Activated CD4-positive, alpha-beta T cell treated with anti-CD3 and anti-CD28 coated beads for 36 hours (primary cell): Measurements from ENCODE around the gene ANP32A. TPM values are rescaled to one million over a fixed set of nuclear protein-coding genes. Genes with fewer than 3 reads are reported as not detected.
A peak's percentile ranks its signal among the peaks of the same experiment; 100 is the strongest.

Source experiments
- ATAC-seq: fragments of 200-7000 bp; cut with Tn5 transposase; one replicate; pipeline ENCODE4 v1.10.0; 2021; ENCODE audit warnings: mild to moderate bottlenecking, moderate library complexity
- CTCF ChIA-PET: fragments of 350-600 bp; sonication (Branson Sonifier 250); formaldehyde crosslinking; loops from one replicate; lab custom pipeline; 2021; ENCODE audit warnings: antibody characterized with exemption; lab: Charles Lee
- POLR2A ChIA-PET: fragments of 350-600 bp; sonication (Branson Sonifier 250); formaldehyde crosslinking; loops from one replicate; lab custom pipeline; 2021; ENCODE audit warnings: antibody characterized with exemption, inconsistent platforms; lab: Charles Lee
- DNase-seq: peaks from one replicate; pipeline ENCODE4 v3.0.0-alpha.2; 2020
- H3K27ac Mint-ChIP-seq: one replicate; pipeline ENCODE4 v1.8.0; 2021; ENCODE audit warnings: mixed read lengths
- H3K27me3 Mint-ChIP-seq: one replicate; pipeline ENCODE4 v1.8.0; 2021; ENCODE audit warnings: mixed read lengths
- H3K36me3 Mint-ChIP-seq: one replicate; pipeline ENCODE4 v1.8.0; 2021; ENCODE audit warnings: low read depth, mixed read lengths
- H3K4me1 Mint-ChIP-seq: one replicate; pipeline ENCODE4 v1.8.0; 2021; ENCODE audit warnings: mixed read lengths
- H3K4me3 Mint-ChIP-seq: one replicate; pipeline ENCODE4 v1.8.0; 2021; ENCODE audit warnings: mild to moderate bottlenecking, moderate library complexity, mixed read lengths
- H3K9me3 Mint-ChIP-seq: one replicate; pipeline ENCODE4 v1.8.0; 2021; ENCODE audit warnings: low read depth, mixed read lengths
- intact Hi-C, 2 experiments: fragments of 100-400 bp; cut with DNase I in 1 of 2; cut with micrococcal nuclease in 1 of 2; formaldehyde crosslinking; loops; one replicate each; pipeline versions ENCODE4 v1.14.2 to v1.15.1; 2022 to 2024; cut with DNase I, micrococcal nuclease
- total RNA-seq, 2 experiments: library from RNA; stranded (reverse); gene quantifications; one replicate each; pipeline ENCODE4 v1.2.3, GENCODE V29; 2021

ANP32A gene
- total RNA-seq, 2 experiments from 2014 or later: 252 to 439 TPM

DNA sequence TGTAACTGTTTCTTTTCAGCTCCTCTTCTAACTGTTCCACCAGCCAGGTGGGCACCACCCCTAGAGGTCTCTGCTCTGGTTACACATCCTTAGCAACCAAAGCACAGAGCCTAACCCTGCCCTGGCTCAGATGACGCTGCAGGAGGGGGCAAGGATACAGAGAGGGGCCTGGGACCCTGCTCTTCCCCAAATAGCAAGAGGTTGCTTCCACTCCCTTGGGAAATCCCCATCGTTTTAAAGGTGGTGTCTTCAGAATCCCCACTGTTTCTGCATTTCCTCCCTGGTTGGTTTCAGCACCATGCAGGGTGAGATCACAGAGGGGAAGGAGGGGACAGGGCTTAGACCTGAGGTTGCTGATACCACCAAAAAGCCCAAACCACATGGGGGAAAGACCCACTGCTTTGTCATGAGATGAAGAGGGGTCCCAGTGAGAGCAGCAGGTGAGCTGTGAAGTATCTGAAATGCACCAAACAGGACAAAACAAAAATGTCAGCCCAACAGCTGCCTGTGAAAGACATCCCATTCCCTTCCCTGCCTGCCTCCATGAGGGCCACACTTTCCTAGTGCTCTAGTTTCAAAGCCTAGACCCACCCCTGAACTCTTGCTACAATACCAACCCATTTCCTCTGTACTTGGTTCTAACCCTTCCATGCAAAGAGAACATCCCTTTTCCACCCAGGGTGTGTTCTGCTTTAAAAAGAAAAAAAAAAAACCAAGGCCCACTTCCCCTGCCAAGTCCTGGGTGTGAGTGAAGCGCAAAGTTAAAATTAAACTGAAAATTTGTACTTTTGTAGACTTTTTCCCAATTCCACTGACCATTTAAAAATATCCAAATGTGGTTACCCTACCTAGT lies 29.0 kb downstream of the ANP32A start:
- ChIA-PET POLR2A (no interaction called here), CTCF (interaction anchor here (0.7 to 1.1 kb wide), 3 partner anchors 8 to 132 kb away, joined by 3 read pairs; no protein-coding TSS in a partner anchor)

GRCh38 chr15:68790910-68791309 lies 29.8 kb downstream of the ANP32A start:
- Mint-ChIP-seq H3K4me1 (peaks cover 71% of the 10 kb centered on the region), H3K27me3 (no peaks in the 10 kb centered on the region), H3K27ac (peak overlapping the region; percentile 72), H3K9me3 (no peaks in the 10 kb centered on the region), H3K36me3 (peaks cover 26% of the 10 kb centered on the region), H3K4me3 (no peak overlapping the region)
- DNase-seq (no peak), ATAC-seq (no peak)
- intact Hi-C loops: no loop called here
- POLR2A ChIA-PET: no interaction called here
- CTCF ChIA-PET: no interaction called here

More for the DNA sequence above, 29.0 kb downstream of the ANP32A start:
- Mint-ChIP-seq H3K4me1 (peaks cover 78% of the 10 kb centered on the region), H3K9me3 (no peaks in the 10 kb centered on the region), H3K36me3 (peaks cover 27% of the 10 kb centered on the region), H3K27me3 (no peaks in the 10 kb centered on the region), H3K27ac (peak overlapping the region; percentile 72), H3K4me3 (peak overlapping the region; percentile 22)
- intact Hi-C loops: no loop called here
- peak; percentile 65 for ATAC-seq
- DNase-seq: peak; percentile 66

GRCh38 chr15:68790242-68790575 lies 30.5 kb downstream of the ANP32A start:
- peaks cover 70% of the 10 kb centered on the region for H3K4me1 Mint-ChIP-seq
- peaks cover 31% of the 10 kb centered on the region for H3K36me3 Mint-ChIP-seq
- H3K9me3 Mint-ChIP-seq: no peaks in the 10 kb centered on the region
- H3K27ac Mint-ChIP-seq: no peak overlapping the region
- POLR2A ChIA-PET: no interaction called here
- CTCF ChIA-PET: no interaction called here
- no peak for DNase-seq
- no peak overlapping the region for H3K4me3 Mint-ChIP-seq
- H3K27me3 Mint-ChIP-seq: no peaks in the 10 kb centered on the region
- intact Hi-C loops: no loop called here
- ATAC-seq: no peak

DNA sequence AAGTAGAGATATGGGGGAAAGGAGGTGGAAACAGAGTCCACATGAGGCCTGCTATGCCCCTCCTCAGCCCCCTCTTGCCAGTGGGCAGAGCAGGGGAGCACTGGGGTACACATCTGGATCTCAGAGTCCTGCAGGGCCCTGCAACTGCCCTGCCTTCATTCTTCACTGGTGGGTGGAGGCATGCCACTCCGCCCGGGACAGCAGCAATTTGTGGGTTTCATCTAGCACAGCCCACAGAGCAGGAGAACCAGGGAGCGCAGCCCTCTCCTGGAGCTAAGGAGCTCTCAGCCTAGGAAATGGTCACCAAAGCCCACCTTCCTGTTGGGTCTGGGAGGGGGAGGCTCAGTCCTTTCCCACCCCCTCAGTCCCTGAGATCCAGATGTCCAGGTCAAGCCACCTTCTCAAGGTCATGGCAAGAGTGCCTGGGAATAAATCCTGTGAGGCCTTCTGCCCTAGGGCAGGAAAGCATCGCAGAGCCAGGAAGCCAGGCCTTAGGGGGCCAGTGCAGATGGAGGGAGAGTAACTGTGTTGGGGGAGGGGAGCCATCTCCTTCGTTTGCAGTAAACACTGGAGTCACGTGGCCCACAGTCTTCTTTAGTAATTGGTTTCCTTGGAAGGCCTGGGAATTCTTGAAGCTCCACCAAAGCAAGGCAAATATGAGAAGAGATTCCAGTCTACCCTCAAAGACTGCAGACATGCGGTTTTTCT lies 31.0 kb downstream of the ANP32A start:
- no peak for ATAC-seq
- POLR2A ChIA-PET: no interaction called here
- intact Hi-C loops: no loop called here
- H3K4me1 Mint-ChIP-seq: peaks cover 70% of the 10 kb centered on the region
- no peak overlapping the region for H3K4me3 Mint-ChIP-seq
- H3K27me3 Mint-ChIP-seq: no peaks in the 10 kb centered on the region
- DNase-seq: no peak
- peak overlapping the region; percentile 37 for H3K27ac Mint-ChIP-seq
- CTCF ChIA-PET: no interaction called here
- no peaks in the 10 kb centered on the region for H3K9me3 Mint-ChIP-seq
- peaks cover 34% of the 10 kb centered on the region for H3K36me3 Mint-ChIP-seq

GRCh38 chr15:68789091-68789490 lies 31.6 kb downstream of the ANP32A start:
- H3K4me3 Mint-ChIP-seq: no peak overlapping the region
- POLR2A ChIA-PET: no interaction called here
- ATAC-seq (no peak), DNase-seq (no peak)
- intact Hi-C loops: no loop called here
- no peaks in the 10 kb centered on the region for H3K27me3 Mint-ChIP-seq
- no peaks in the 10 kb centered on the region for H3K9me3 Mint-ChIP-seq
- peaks cover 35% of the 10 kb centered on the region for H3K36me3 Mint-ChIP-seq
- CTCF ChIA-PET: interaction anchor here (0.8 to 1.4 kb wide), 2 partner anchors 40 to 43 kb away, joined by 3 read pairs; no protein-coding TSS in a partner anchor
- peak overlapping the region; percentile 37 for H3K27ac Mint-ChIP-seq
- H3K4me1 Mint-ChIP-seq: peaks cover 64% of the 10 kb centered on the region

- Mint-ChIP-seq H3K4me1 (peaks cover 61% of the 10 kb centered on the region), H3K36me3 (peaks cover 39% of the 10 kb centered on the region), H3K4me3 (no peak overlapping the region), H3K27ac (no peak overlapping the region), H3K9me3 (no peaks in the 10 kb centered on the region), H3K27me3 (no peaks in the 10 kb centered on the region)
- no peak for ATAC-seq
- ChIA-PET POLR2A (no interaction called here), CTCF (interaction anchor here (0.8 to 1.4 kb wide), 2 partner anchors 40 to 44 kb away, joined by 3 read pairs; no protein-coding TSS in a partner anchor)
- intact Hi-C loops: no loop called here
- no peak for DNase-seq
Observed at GRCh38 chr15:68788264-68788624, 32.5 kb downstream of the ANP32A start.

DNA sequence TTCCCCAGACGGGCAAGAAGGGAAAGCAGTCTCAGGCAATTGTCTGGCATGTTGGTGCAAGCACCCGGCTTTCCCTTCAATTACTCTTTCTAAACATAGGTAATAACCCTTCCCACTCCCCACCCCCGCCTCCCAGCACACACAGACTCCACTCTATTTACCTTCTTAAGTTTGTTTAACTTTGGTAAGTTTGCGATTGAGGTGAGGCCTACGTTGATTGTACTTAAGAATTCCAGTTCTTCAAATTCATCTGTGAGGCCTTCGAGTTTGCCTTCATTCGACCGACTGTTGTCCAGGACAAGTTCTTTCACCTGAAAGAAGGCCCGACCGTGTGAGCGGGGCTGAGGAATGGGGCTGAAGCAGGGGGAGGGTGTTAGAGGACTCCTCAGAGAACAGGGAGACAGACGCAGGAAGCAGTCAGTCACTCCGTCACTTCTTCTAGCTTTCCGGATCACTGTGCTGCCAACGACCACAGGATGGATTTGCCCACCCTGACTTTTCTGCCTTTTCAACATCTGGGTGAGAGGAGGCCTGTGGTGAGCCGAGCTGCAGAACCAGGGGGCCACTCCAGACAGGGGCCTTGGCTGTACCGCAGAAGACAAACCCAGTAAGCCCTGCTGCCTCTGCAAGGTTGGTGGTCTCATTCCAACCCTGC lies 33.0 kb downstream of the ANP32A start:
- ChIA-PET CTCF (interaction anchor here (0.9 to 1.4 kb wide), 3 partner anchors 8 to 41 kb away, joined by 3 to 8 read pairs (median 3); no protein-coding TSS in a partner anchor), POLR2A (no interaction called here)
- Mint-ChIP-seq H3K27ac (no peak overlapping the region), H3K36me3 (peaks cover 44% of the 10 kb centered on the region), H3K4me1 (peaks cover 61% of the 10 kb centered on the region), H3K4me3 (no peak overlapping the region), H3K27me3 (no peaks in the 10 kb centered on the region), H3K9me3 (no peaks in the 10 kb centered on the region)
- intact Hi-C loops: no loop called here
- no peak for DNase-seq
- ATAC-seq: no peak

DNA sequence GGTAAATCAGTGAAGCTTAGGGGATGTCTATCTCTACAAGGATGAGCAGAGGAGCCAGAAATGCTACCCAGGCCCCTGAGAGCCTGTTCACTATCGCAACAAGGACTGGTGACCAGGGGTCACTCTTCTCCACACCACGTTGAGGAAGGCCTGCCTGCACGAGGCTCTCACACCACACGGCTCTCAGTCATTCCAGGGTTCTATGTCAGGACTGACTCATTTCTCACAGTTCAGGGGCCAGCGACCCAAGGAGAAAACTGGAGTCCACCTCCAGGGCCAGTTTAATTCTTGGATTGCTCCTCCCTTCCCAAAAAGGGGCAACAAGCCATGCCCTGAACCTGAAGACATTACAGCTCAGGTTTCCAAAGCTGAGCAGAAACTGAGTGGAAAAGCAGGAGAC lies 33.9 kb downstream of the ANP32A start:
- ATAC-seq (no peak), DNase-seq (no peak)
- H3K27me3 Mint-ChIP-seq: no peaks in the 10 kb centered on the region
- no peaks in the 10 kb centered on the region for H3K9me3 Mint-ChIP-seq
- ChIA-PET POLR2A (no interaction called here), CTCF (interaction anchor here (0.7 to 1.1 kb wide), 2 partner anchors 9 to 30 kb away, joined by 3 to 8 read pairs; no protein-coding TSS in a partner anchor)
- H3K4me3 Mint-ChIP-seq: no peak overlapping the region
- H3K36me3 Mint-ChIP-seq: peaks cover 54% of the 10 kb centered on the region
- peaks cover 61% of the 10 kb centered on the region for H3K4me1 Mint-ChIP-seq
- H3K27ac Mint-ChIP-seq: no peak overlapping the region
- intact Hi-C loops: no loop called here

DNA sequence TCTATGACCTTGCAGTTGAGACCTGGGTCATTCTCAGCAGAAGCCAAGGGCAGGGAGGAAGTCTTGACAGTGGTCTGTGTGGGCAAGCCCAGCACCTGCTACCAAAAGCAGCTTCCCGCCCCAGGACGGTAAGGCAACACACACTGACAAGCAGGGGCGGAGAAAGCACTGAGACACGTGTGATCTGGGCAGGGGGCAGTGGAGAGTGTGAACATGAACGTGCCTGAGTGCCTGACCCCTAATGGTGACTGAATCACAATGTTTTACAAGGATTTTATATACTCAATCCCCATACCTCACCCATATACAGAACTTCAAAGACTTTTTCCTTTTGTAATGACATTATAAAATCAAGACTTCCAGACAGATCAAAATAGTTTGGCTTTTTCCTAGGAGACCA lies 35.2 kb downstream of the ANP32A start:
- peak overlapping the region; percentile 59 for H3K27ac Mint-ChIP-seq
- ChIA-PET POLR2A (no interaction called here), CTCF (interaction anchor here (1.1 to 3.8 kb wide), 5 partner anchors 9 to 90 kb away, joined by 3 to 34 read pairs (median 5); no protein-coding TSS in a partner anchor)
- DNase-seq (no peak), ATAC-seq (no peak)
- no peaks in the 10 kb centered on the region for H3K27me3 Mint-ChIP-seq
- H3K4me1 Mint-ChIP-seq: peaks cover 51% of the 10 kb centered on the region
- H3K4me3 Mint-ChIP-seq: no peak overlapping the region
- H3K9me3 Mint-ChIP-seq: no peaks in the 10 kb centered on the region
- intact Hi-C loops: no loop called here
- peaks cover 53% of the 10 kb centered on the region for H3K36me3 Mint-ChIP-seq

DNA sequence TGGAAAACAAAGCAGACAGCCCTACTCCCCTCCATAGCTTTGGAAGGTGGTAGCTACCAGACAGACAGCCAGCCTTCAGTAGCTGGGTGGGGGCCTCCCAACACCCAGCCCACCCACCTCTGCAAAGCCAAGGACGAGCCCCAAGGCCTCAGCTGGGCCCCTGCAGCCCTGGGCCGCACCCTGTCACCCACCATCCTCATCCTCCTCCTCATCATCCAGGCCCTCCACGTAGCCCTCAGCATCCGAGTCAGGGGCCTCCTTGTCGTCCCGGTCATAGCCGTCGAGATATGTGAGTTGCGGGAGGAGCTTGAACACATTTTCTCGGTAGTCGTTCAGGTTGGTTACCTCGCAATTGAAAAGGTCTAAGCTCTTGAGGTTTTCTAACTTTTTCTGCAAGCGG lies 36.5 kb downstream of the ANP32A start:
- peaks cover 60% of the 10 kb centered on the region for H3K36me3 Mint-ChIP-seq
- peak overlapping the region; percentile 31 for H3K27ac Mint-ChIP-seq
- no peak for ATAC-seq
- H3K4me3 Mint-ChIP-seq: no peak overlapping the region
- DNase-seq: no peak
- no peaks in the 10 kb centered on the region for H3K9me3 Mint-ChIP-seq
- H3K4me1 Mint-ChIP-seq: peaks cover 39% of the 10 kb centered on the region
- no peaks in the 10 kb centered on the region for H3K27me3 Mint-ChIP-seq
- intact Hi-C loops: loop anchor here in 1 of 2 experiments (5.0 kb wide), 1 partner anchor 143 kb away; no protein-coding TSS in a partner anchor
- CTCF ChIA-PET: interaction anchor here (0.6 to 3.8 kb wide), 12 partner anchors 8 to 173 kb away, joined by 3 to 34 read pairs (median 4); no protein-coding TSS in a partner anchor
- POLR2A ChIA-PET: interaction anchor here (0.7 to 0.9 kb wide), 2 partner anchors 11 to 36 kb away, joined by 3 read pairs; partner anchors contain the start of gene ANP32A
